Right forelimb (tissue), 1 donor: ENCODE results near the gene NVL.

ENCODE experiments used
- DNase-seq: peaks from one replicate; pipeline ENCODE4 v3.0.0-alpha.2; 2018

NVL gene

GRCh38 chr1:224189561-224189960, 140.4 kb downstream of the NVL start:
- DNase-seq = no peak

- no peak for DNase-seq
Observed at GRCh38 chr1:224188286-224188685, 141.7 kb downstream of the NVL start.

DNA sequence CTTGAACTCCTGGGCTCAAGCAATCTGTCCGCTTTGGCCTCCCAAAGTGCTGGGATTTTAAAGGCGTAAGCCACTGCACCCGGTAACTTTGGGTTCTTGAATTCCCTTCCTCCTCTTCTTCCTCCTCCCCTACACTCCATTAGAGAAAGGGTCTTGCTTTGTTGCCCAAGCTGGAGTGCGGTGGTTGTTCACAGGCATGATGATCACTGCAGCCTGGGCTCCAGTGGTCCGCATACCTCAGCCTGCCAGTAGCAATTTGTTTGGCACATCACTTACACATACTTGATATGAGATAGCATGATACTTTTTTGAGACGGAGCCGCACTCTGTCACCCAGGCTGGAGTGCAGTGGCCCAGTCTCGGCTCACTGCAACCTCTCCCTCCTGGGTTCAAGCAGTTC, 144.8 kb downstream of the NVL start:
- no peak for DNase-seq

DNA sequence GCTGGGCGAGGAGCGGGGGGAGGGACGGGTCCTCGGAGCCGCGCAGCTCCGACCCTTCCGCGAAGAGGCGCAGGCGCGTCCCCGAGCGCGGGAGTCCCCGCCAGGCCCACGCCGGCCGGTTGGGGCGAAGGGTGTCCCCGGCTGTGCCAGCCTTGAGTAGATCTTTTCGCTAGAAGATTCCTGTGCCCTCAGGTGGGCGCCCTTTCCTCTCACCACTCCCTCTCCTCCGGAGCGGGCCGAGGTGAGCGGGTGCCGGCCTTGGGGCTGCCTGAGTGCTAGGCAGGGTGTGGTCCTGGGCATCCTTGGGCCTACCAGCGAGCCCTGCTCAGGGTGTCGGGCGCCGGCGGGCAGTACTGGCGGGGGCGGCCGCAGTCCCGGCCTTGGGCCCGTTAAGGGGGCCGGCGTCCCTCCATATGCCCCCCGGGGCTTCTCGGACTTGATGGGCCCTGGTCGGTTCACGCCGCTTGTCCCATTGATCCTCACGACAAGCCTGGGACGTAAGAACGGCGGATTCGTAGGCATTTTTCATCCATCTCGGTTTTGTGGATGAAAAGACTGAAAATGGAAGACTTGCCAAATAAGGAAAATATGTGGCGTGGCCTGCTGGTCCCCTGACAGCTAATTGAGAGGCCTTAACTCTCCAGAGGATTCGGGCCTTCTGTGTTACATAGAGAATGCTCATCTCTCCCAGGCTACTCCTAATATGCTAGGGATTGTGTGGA, 146.2 kb downstream of the NVL start:
- peak; percentile 84 for DNase-seq

- DNase-seq = peak; percentile 92
Observed at GRCh38 chr1:224182866-224183590, 146.9 kb downstream of the NVL start, which contains the start of gene DEGS1. TSS of gene DEGS1 (plus strand) at chr1:224183240. CDS start at chr1:224183337, 97 bp downstream.

GRCh38 chr1:224182057-224182865, 147.7 kb downstream of the NVL start:
- DNase-seq = no peak

- no peak for DNase-seq
Observed at GRCh38 chr1:224181453-224181810, 148.5 kb downstream of the NVL start.

DNA sequence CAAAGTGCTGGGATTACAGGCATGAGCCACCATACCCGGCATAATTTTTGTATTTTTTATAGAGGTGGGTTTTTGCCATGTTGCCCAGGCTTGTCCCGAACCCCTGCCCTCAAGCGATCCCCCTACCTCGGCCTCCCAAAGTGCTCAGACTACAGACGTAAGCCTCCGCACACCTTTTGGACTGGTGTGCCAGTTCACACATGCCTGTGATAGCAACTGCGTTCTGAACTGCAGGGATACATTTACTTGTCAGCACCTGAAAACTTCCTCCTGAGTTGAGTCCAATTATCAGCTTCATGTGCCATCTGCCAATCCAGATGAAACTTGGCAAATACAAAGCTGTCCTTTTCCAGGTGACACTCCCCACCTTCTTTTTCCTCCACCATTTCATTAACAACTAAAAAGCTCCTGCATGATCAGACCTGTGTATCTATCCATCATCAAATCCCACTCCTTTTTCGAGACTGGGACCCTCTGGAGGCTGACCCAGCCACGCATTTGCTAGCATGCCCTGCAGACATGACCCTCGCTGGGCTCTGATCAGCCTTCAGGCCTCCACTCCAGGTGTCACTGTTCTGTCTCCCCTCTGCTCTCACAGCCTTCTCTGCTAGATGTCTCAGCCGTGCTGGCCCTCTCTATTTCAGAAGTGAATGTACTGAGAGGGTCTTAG, 149.1 kb downstream of the NVL start:
- no peak for DNase-seq

DNA sequence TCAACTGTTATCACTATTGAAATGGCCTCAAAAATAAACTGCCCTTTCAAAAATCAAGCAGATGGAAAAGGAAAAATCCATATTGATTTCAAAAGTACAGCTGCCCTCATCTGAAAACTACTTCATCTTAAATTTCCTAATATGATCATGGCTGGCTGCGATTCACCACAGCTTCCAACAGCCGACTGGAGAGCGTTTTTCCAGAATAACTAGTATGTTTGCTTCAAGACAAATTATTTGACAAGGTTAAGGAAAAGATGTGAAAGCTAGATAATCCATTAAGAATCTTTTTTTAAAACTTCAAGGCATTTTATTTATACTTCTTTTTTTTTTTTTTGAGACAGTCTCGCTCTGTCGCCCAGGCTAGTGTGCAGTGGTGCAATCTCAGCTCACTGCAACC, 151.1 kb downstream of the NVL start:
- DNase-seq = no peak

- DNase-seq = no peak
Observed at GRCh38 chr1:224177356-224177999, 152.5 kb downstream of the NVL start.
